ENCODE measurements around the gene TPRA1.

TPRA1 gene

DNA sequence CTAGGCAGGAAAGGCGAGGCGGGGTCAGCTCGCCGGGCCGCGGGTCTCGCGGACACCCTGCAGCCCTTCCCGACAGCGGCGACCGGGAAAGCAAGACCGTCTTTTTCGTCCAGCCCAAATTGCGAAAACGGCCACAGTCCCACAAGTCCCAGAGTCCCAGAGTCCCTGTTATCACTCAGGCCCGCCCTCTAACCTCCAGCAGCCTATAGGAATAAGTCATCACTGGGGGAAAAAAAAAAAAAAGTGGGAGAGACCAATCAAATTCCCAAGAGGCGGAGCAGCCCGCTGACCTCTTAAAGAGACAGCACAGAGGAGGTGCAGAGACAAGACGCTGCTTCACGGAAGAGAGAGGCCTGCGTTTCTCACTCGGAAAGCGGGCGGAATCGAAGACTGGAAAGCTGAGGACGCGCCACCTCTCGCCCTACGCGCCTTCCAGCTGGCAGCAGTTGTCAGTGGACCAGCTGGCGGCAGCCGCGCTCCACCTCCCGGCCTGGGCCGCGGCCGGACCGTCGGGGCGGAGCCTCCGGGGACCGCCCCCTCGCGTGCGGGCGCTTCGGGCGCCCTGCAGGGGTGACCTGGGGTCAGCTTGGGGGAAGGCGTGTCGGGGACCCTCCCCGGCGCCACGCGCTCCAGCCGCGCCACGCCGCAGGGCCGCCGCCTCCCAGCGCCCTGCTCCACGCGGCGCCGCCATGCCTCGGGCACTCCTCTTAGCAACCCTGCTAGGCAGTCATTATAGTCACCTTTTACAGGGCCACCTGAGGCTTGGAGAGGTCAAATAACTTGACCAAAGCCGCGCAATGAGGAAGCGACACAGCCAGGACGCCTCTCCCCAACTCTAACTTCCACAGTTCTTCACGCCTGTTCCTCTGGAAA is at the start of gene TPRA1:
Gene TPRA1 (minus strand): TSS at position 141 of the 873 bp plus-strand sequence. CDS start 10,587 bp downstream, outside the sequence.
- DNase-seq = peak; percentile 98

DNA sequence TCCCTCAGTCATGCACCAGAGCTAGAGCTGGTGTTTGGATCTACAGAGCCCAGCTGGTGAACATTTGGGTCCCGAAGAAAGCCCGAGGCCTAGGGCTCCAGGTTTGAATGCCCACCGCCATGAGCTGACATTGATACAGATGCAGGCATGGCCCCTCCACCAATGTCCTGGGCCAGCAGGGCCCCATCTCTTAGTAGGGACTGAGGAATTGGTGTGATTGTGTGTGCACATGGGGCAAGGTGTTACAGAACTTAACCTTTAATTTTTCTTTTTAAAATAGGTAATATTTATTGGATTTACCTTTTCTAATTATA is 49.5 kb upstream of the TPRA1 start:
- DNase-seq = no peak

DNA sequence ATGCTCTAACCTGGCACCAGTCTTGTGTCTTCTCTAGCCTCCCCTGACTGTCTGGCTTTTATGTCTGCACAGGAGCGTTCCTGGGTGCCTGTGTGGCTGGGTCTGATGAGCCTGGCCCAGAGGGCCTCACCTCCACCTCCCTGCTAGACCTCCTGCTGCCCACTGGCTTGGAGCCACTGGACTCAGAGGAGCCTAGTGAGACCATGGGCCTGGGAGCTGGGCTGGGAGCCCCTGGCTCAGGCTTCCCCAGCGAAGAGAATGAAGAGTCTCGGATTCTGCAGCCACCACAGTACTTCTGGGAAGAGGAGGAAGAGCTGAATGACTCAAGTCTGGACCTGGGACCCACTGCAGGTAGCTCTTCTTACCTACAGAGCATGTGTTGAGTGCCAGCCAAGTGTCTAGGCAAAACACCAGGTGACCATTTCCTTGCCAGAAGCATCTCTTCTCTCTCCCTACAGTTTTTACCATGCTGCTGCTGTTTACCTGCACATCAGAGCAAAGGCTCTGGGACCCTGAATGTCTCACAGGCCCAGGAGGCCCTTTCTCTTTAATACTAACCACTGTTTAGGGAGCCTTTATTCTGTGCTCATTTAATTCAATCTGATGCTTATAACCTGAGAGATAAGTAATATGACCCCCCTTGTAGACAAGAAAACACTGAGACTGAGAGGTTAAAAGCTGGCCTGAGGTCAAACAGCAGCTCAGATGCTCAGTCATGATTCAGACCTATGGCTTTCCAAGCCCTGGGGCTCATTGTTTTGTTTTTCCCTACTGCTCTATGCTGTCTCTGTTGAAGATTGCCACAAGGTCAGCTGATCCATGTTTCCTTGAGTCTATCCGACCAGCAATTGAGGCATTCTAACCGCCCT is 48.9 kb upstream of the TPRA1 start:
- DNase-seq = no peak

DNA sequence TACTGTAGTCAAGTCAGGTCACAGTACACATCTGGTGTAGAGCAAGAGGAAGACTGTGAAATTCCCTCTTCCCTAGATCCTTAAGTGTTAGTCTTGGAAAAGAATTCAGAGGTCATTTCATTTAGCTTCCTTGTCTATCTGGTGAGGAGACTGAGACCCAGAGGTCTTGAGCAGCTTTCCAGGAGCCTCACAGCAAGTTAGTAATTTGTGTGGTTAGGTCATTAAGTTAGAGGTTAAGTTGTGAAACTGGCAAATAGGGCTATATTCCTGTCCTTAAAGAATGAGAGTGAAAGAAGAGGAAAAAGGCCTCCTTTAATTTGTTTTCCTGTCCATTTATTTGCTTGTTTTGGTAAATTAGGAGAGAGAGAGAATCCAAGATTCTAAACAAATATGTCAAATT is 47.4 kb upstream of the TPRA1 start:
- DNase-seq = no peak

DNA sequence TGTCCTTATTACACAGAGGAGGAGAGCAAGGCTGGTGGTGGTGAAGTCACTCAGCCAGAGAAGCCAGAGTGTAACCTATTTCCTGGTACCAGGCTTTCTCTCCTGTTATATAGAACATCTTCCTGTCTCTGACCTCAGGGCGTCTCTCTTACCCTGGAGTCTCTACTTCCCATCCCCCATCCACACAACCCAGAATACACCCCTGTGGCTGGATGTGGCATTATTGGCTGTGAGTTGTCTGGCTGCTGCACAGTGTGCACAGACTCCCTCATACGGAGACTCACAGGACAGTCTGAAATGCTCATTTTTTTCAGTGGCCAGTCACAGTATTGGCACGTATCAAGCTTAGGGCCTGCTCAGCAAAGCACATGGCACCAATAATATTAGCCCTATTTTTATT is 47.0 kb upstream of the TPRA1 start:
- DNase-seq = no peak

DNA sequence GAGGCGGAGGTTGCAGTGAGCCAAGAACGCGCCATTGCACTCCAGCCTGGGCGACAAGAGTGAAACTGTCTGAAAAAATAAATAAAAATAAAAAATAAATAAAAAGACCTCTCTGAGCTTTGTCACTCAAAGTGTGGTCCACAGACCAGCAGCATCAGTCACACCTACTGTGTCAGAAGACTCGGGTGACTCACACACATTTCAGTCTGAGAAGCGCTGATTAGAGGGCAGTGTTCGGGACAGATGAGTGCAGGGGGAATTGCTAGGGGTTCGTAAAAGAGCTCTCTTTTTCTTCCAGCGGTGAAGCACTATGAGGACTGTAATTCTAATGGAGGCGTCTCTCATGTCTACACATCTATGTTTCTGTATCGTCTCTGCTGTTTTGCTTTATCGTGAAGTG is 44.1 kb upstream of the TPRA1 start:
- no peak for DNase-seq

DNA sequence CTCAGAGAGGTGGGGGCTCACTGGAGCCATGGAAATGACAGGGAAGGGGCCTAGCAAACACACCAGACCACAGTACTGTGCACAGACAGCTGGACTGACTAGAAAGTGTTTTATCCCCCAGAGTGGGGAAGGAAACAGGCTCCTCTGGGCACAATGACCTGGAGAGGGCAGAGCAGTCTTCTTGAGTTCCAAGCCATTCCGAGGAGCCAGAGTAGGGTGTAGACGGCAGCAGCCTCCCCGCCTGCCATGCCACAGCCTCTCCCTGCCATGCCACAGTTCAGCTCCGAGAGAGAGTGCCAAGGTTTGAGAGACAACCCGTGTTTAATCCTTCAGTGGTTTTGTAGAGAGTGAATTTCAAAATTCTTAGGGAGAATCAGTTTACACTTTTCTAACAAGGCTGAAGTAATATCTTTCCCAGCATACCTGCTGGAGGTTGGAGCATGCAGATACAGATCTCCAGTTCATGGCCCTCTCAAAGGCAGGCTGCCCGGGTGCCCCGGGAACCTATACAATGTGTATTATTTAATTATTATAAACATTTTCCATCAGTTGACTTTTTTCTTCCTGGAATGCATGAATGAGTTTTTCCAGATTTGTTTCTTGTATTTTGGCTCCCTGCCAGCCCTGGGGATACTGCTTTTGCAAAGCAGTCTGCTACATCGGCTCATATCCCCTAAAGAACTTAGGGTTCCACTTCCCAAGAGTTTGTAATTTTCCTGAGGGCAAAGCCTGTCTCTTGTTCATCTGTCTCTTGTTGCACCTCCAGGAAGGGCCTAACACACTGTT is 41.7 kb upstream of the TPRA1 start:
- DNase-seq = no peak

DNA sequence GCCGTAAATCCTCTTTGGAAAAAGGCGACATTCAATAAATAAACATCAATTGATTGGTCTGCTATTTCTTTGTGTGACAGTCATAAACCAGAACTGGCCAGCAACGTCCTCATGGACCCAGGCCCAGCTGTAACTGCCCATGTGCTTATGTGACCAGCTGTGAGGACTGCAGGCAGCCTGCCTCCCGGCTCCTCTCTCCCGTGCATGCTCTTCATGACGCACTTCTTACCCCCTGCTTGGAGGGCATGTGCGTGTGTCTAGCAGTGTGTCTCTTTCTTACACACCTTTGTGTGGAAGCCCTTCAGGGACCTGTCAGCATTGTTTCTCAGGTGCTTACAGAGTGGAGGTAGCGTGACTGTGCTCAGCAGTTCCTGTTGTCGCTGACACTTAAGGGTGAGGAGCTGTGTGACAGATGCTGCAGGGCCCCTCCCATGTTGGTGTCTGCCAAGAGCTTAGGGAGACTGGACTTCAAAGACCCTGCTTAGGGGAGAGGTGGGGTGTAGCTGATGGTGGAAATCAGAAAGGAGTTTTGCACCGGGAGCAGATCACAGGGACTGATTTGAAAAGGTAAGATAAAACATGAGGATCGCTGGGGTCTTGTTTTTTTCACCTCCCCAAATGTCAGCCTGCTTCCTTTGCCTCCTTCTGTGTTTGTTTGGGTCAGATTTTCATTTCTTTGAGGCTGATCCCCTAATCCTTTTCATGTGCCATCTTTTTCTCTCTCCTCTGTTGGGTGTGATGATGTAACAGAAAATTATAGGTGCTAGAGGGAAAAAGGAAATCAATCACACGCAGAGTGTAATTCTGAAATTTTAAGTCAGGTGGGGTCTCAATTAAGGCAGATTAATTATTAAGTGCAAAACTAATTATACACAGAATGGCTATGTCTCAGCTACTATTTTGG is 40.5 kb upstream of the TPRA1 start:
- no peak for DNase-seq

DNA sequence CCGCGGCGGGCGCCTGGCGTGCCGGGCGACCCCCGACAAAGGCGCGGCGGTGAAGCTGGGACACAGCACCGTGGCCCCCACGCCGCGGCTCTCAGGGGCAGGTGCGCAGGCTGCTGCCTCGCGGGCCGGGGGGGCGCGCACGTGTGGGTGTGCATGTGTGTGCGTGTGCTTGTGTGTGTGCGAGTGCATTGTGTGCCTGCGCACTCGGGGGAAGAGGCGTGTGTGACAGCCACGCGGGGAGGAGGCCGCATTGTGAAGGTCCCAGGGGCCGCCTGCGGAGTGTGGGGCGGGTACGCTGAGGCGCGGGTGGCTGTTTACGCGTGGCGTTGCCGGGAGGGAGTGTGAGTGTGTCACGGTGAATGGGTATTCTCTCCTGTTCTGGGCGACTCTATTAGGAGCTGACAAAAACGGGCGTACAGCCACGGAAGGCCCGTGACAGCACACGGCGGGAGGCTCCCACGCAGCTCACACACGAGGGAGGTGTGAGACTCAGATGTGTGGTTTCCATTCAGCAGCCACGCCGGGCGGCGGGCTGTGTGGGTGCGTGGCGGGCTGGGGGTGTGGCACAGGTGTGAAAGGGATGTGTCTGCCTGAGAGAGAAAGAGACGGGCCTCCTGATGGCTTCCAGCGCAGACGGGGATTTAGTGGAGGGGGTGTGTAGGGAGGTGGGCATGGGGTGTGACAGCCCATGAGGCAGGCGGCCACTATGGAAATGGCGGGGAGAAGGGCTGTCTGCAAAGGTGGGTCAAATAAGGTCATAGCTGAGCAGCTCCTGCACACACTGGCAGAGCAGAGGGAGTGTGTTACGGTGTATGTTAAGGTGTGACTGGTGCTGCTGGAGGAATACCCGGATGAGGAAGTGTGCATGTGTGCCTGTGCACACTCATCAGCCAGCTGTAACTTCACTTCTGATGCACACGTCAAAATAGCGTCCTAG is 39.2 kb upstream of the TPRA1 start:
- DNase-seq = no peak

DNA sequence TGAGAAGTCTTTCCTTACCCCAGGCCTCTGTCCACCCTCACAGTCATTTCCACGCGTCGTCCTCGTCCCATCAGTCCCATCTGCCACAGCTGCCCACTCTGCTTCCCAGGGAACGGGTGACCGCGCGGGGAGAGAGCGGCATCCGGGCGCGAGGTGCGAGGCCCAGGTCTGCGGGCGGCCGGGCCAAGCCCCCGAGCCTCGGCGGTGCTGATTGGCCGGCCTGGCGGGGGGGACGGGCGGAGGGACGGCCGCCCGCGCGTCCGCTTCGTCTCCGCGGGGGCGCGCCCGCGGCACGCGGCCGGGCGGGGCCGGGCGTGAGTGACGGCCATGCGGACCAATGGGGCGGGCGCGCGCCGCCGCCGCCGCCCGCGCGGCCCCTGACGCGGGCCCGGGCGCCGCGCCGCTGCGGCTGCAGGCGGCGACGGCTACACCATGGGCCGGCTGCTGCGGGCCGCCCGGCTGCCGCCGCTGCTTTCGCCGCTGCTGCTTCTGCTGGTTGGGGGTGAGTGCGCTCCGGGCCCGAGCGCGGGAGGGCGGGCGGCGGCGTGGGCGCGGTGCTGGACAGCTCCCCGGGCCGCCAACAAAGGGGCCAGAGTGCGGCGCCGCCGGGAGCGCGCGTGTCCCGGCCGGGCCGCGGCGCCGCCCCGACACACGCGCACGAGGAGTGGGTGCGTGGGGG is 38.4 kb upstream of the TPRA1 start, which contains the start of gene PODXL2:
Gene PODXL2 (plus strand): TSS at position 398 of the 679 bp plus-strand sequence. CDS start 35 bp downstream, at position 433.
- DNase-seq = no peak

DNA sequence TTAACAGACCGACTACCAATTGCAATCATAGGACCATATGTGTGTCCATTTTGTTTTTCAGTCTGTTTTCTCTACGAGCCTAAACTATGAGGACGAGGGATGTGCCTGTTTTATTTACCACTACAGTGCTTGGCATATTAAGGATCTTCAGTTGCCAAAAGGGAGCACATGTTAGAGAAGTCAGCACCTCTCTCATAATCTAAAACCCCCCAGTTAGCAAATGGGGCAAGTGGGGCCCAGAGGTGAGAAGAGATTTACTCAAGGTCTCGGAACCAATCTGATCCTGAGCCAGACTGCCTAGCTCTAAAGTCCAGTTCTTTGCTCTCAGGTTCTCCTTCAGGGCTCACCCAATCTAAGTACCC is 37.9 kb upstream of the TPRA1 start:
- DNase-seq = no peak

DNA sequence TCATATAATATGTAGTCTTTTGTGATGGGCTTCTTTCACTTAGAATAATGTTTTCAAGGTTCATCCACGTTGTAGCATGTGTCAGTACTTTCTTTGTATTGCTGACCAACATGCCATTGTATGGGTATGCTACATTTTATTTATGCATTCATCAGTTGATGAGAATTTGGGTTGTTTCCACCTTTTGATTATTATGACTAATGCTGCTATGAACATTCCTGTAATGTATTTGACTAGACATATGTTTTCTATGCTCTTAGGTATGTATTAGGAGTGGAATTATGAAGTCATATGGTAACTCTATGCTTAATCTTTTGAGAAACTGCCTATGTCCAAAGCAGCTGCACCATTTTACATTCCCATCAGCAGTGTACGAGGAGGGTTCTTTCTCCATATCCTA is 35.3 kb upstream of the TPRA1 start:
- DNase-seq = no peak

DNA sequence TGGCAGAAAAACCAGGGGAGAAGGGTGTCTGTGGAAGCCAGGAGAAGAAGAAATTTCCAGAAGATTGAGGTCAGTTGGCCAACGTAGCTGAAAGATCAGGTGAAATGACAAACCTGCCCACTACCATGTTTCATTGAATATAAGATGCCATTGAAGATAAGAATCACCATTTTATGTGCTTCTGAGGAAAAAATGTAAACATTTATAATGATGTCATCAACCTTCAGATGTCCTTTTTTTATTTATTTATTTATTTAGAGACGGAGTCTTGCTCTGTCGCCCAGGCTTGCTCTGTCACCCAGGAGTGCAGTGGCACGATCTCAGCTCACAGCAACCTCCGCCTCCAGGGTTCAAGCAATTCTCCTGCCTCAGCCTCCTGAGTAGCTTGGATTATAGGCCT is 33.5 kb upstream of the TPRA1 start:
- DNase-seq = no peak

DNA sequence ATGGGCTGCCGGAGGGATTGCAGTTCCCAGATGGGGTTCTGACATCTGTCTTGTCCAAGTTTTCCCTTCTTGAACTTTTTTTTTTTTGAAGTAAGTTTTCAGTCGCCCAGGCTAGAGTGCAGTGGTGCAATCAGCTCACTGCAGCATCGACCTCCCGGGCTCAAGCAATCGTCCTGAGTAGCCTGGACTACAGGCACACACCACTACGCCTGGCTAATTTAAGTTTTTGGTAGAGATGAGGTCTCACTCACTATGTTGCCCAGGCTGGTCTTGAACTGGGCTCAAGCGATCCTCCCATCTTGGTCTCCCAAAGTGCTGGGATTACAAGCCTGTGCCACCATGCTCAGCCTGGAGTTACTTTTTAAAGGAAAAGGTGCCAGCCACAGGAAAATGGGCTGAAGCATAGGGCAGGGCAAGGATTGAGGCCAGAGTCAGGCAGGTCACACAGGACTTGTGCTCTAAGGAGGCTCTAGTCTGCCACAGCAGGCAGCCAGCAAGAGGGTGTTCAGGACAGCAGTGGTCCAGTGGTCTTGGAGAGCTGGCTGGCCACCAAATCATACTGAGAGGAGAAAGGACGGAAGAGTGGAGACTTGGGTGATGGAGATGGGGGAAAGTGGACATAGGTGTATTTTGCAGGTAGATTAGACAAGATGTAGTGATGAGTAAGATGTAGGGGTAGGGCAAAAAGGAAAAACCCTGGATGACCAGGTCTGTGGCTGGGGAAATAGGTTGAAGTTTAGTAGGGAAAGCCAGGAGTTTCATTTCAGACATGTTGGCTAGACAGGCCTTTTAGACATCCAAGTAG is 32.4 kb upstream of the TPRA1 start:
- DNase-seq = no peak

DNA sequence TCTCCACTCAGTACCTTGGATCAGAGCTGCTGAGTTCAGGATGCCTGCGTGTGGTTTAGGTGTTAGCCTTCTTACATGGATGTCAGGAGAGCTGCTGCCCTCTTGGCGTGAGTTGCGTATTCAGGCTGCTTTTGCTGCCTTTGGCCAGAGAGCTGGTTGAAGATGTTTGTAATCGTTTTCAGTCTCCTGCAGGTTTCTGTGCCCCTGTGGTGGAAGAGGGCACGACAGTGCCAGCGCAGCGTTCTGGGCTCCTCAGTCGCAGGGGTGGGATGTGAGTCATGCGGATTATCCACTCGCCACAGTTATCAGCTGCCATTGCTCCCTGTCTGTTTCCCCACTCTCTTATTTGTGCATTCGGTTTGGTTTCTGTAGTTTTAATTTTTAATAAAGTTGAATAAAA is 31.5 kb upstream of the TPRA1 start:
- no peak for DNase-seq

DNA sequence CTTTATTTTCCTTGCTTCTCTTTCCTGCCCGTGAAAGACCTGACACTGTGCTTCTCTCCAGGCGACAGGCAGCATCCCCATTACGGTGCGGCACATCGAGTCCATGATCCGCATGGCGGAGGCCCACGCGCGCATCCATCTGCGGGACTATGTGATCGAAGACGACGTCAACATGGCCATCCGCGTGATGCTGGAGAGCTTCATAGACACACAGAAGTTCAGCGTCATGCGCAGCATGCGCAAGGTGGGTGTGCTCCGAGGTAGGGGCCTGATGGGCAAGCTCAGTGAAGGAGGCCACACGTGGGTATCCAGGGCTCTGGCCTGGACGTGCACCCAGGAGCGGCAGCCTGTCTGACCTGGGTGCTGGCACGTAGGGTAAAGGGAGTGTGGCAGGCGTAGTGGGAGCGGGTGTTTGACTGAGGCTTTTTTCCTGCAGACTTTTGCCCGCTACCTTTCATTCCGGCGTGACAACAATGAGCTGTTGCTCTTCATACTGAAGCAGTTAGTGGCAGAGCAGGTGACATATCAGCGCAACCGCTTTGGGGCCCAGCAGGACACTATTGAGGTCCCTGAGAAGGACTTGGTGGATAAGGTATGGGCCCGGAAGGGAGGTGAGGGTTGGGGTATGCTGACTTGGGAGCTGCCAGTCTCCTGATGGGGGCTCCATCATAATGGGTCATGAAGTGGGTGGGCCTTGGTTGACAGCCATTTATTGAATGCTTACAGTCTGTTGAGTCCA is 30.3 kb upstream of the TPRA1 start:
- no peak for DNase-seq

DNA sequence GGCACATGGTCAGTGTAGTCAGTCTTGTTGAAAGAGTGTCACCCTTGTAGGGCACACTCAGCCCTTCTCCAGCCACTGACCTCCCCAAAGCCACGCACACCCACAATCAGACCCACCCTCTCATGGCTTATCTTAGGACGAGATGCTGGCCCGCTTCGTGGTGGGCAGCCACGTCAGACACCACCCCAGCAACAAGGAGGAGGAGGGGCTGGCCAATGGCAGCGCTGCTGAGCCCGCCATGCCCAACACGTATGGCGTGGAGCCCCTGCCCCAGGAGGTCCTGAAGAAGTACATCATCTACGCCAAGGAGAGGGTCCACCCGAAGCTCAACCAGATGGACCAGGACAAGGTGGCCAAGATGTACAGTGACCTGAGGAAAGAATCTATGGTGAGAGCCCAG is 28.4 kb upstream of the TPRA1 start:
- DNase-seq = no peak

DNA sequence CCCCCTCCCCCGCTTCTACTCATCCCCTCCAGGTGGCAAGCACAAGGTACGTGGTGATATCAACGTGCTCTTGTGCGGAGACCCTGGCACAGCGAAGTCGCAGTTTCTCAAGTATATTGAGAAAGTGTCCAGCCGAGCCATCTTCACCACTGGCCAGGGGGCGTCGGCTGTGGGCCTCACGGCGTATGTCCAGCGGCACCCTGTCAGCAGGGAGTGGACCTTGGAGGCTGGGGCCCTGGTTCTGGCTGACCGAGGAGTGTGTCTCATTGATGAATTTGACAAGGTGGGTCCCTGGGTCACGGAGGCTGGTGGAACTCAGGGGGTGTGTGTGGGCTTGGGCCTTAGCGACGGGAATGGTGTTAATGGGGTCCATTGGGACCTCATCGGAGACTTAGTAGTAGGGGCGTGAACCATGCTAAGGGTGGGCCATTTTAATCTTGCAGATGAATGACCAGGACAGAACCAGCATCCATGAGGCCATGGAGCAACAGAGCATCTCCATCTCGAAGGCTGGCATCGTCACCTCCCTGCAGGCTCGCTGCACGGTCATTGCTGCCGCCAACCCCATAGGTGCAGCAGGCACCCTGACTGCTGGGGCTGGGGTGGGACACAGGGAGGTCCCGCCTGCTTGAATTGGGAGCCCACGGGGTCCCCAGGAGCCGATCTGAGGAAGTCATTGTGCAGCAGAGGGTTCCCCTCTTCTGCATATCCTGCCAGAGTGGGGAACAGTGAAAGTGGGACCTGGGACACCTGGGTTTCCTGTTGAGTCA is 26.5 kb upstream of the TPRA1 start:
- no peak for DNase-seq
